ENCODE measurements around the gene HOXB13.

Gene HOXB13

DNA sequence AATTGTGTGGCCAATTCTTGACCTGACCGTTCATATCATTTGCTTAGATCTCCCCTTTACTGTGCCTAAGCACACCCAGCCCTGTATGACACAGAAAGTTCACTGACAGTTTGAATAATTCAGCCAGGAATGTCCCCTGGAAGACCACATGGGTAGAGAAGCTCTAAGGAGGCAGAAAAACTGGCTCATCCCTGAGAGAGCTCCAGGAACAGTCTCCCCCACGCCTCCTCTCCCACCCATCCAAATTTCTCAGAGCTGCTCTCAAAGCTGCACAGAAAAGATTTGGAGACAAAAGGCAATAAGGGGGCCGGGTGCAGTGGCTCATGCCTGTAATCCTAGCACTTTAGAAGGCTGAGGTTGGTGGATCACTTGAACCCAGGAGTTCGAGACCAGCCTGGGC is 17.4 kb downstream of the HOXB13 start:
- no peak for DNase-seq (ENCODE audit: low read depth in 3 of 3, low spot score in 1 of 3)

GRCh38 chr17:48704361-48705248 is 23.9 kb downstream of the HOXB13 start:
- DNase-seq (ENCODE audit: low read depth in 3 of 3, low spot score in 1 of 3), result no peak

GRCh38 chr17:48701864-48702532 is 26.6 kb downstream of the HOXB13 start:
- no peak for DNase-seq (ENCODE audit: low read depth in 3 of 3, low spot score in 1 of 3)

GRCh38 chr17:48693178-48693577 is 35.4 kb downstream of the HOXB13 start:
- DNase-seq (ENCODE audit: low read depth in 3 of 3, low spot score in 1 of 3), result no peak

GRCh38 chr17:48692049-48692448 is 36.5 kb downstream of the HOXB13 start:
- no peak for DNase-seq (ENCODE audit: low read depth in 3 of 3, low spot score in 1 of 3)

- no peak for DNase-seq (ENCODE audit: low read depth in 3 of 3, low spot score in 1 of 3)
Observed at GRCh38 chr17:48690655-48691054, 37.9 kb downstream of the HOXB13 start.

GRCh38 chr17:48681609-48682008 is 46.9 kb downstream of the HOXB13 start:
- no peak for DNase-seq (ENCODE audit: low read depth in 3 of 3, low spot score in 1 of 3)

GRCh38 chr17:48679385-48680096 is 49.0 kb downstream of the HOXB13 start:
- no peak for DNase-seq (ENCODE audit: low read depth in 3 of 3, low spot score in 1 of 3)

- peak; percentile 10 to 68 (median 46) for DNase-seq (ENCODE audit: low read depth in 3 of 3, low spot score in 1 of 3)
Observed at GRCh38 chr17:48678141-48678971, 50.2 kb downstream of the HOXB13 start.

GRCh38 chr17:48676963-48677558 is 51.5 kb downstream of the HOXB13 start:
- DNase-seq (ENCODE audit: low read depth in 3 of 3, low spot score in 1 of 3), result no peak

All from stimulated activated CD4-positive, alpha-beta T cell treated with anti-CD3 and anti-CD28 coated beads, TNF-alpha, amount 100 ng/mL, for 1 hour (primary cell).